DND-41 (cell line): ENCODE results near the gene DNM3.

Source experiments
- EZH2 ChIP-seq: IDR thresholded peaks from 3 replicates; pipeline ENCODE4 v1.6.1; 2012; ENCODE audit warnings: borderline replicate concordance, low read depth, mild to moderate bottlenecking, moderate library complexity, low read length, inconsistent platforms; ENCODE audit not compliant: severe bottlenecking
- TF ChIP-seq, protein P1 (sequence below): IDR thresholded peaks from 2 replicates; pipeline ENCODE4 v1.5.1; 2012; ENCODE audit warnings: borderline replicate concordance, low read length, moderate library complexity, mild to moderate bottlenecking; ENCODE audit not compliant: poor library complexity, severe bottlenecking; ENCODE audit errors: extremely low read depth

DNA sequence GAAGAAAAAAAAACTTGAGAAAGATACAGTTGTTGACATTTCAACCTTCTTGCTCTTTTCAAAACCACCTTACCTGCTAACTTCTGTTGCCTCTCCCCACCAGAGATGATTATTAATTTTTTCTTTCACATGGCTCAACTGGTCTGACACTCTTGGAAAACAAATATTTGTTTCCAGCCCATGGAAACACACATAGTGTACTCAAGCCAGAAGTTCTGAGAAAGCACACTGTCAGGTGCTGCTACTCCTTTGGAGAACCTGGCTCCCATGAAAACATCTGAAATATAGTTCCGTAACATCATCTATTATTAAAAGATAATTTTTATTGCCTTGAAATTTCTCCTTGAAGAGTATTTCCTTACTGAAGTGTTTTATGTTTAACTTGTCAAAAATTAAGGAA, 434.2 kb downstream of the DNM3 start:
- TF ChIP-seq, protein P1, sequence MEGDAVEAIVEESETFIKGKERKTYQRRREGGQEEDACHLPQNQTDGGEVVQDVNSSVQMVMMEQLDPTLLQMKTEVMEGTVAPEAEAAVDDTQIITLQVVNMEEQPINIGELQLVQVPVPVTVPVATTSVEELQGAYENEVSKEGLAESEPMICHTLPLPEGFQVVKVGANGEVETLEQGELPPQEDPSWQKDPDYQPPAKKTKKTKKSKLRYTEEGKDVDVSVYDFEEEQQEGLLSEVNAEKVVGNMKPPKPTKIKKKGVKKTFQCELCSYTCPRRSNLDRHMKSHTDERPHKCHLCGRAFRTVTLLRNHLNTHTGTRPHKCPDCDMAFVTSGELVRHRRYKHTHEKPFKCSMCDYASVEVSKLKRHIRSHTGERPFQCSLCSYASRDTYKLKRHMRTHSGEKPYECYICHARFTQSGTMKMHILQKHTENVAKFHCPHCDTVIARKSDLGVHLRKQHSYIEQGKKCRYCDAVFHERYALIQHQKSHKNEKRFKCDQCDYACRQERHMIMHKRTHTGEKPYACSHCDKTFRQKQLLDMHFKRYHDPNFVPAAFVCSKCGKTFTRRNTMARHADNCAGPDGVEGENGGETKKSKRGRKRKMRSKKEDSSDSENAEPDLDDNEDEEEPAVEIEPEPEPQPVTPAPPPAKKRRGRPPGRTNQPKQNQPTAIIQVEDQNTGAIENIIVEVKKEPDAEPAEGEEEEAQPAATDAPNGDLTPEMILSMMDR = no peak
- TF ChIP-seq EZH2 = no peak
